ENCODE results near the gene TTI1. TPM values are rescaled to one million over a fixed set of nuclear protein-coding genes. Genes with fewer than 3 reads are reported as not detected.

TTI1 gene
- total and polyA plus RNA-seq, 2 of the 13 experiments (the other 11 are each of a cell fraction or from before 2014, with no cell fraction given), result 22.9 to 39.8 TPM

GRCh38 chr20:38059832-38060231 lies 26.6 kb upstream of the TTI1 start (continued):
- TF ChIP-seq HDAC1 (CRISPR knock-in tag; IDR thresholded peaks at IDR 0.05) (0 out of 2 replicates have a peak, but pooled peaks have one; percentile 3), ZNF781 (CRISPR knock-in tag; IDR thresholded peaks at IDR 0.05; ENCODE audit: borderline replicate concordance, not compliant biosample characterization) (no peak), ZBTB37 (CRISPR knock-in tag; IDR thresholded peaks at IDR 0.05) (no peak), PHF20 (CRISPR knock-in tag; IDR thresholded peaks at IDR 0.05) (no peak), ZNF280B (CRISPR knock-in tag; IDR thresholded peaks at IDR 0.05; ENCODE audit: borderline replicate concordance) (no peak), ZNF747 (CRISPR knock-in tag; IDR thresholded peaks at IDR 0.05; ENCODE audit: borderline replicate concordance) (no peak), ZNF180 (CRISPR knock-in tag; IDR thresholded peaks at IDR 0.05; ENCODE audit: borderline replicate concordance, low read depth) (no peak), TERF1 (CRISPR knock-in tag; IDR thresholded peaks at IDR 0.05) (no peak), MEIS1 (CRISPR knock-in tag; IDR thresholded peaks at IDR 0.05; ENCODE audit: borderline replicate concordance) (no peak), SMARCE1 (IDR thresholded peaks at IDR 0.05; ENCODE audit: borderline replicate concordance) (no peak), CHCHD3 (CRISPR knock-in tag; IDR thresholded peaks at IDR 0.05) (no peak), HNRNPH1 (optimal IDR thresholded peaks at IDR 0.05; ENCODE audit: low read depth, low read length) (no peak), SRF (IDR thresholded peaks at IDR 0.05; ENCODE audit: low read depth, low read length) (no peak), TEAD3 (CRISPR knock-in tag; optimal IDR thresholded peaks at IDR 0.05; ENCODE audit: borderline replicate concordance) (peak; percentile 91), REST (IDR thresholded peaks at IDR 0.05; ENCODE audit: borderline replicate concordance in 1 of 2, low read depth in 1 of 2, low read length in 2 of 2) (no peak), MAX (IDR thresholded peaks at IDR 0.05) (no peak), SMC3 (IDR thresholded peaks at IDR 0.05; ENCODE audit: low read length) (no peak), ZSCAN12 (CRISPR knock-in tag; IDR thresholded peaks at IDR 0.05) (no peak), KLF15 (CRISPR knock-in tag; IDR thresholded peaks at IDR 0.05; ENCODE audit: borderline replicate concordance) (no peak), CREB1 (IDR thresholded peaks at IDR 0.05) (no peak), CREB1 (CRISPR knock-in tag; IDR thresholded peaks at IDR 0.05) (peak; percentile 58; the same call in 1 of the 2 replicates), TCF7L2 (IDR thresholded peaks at IDR 0.05; ENCODE audit: low read depth, low read length) (no peak), HOXA5 (CRISPR knock-in tag; IDR thresholded peaks at IDR 0.05) (no peak), ZNF253 (CRISPR knock-in tag; IDR thresholded peaks at IDR 0.05; ENCODE audit: borderline replicate concordance) (no peak)

Data from HepG2 (cell line).